ENCODE data around the gene FHIT. TPM values are rescaled to one million over a fixed set of nuclear protein-coding genes. Genes with fewer than 3 reads are reported as not detected.
"Not testable (repeated sequence)": the region's sequence is repeated elsewhere in the genome, so short reads cannot be mapped to it uniquely, and the experiment has no call there.

FHIT gene
- total RNA-seq, 1 experiment from 2014 or later = not detected

DNA sequence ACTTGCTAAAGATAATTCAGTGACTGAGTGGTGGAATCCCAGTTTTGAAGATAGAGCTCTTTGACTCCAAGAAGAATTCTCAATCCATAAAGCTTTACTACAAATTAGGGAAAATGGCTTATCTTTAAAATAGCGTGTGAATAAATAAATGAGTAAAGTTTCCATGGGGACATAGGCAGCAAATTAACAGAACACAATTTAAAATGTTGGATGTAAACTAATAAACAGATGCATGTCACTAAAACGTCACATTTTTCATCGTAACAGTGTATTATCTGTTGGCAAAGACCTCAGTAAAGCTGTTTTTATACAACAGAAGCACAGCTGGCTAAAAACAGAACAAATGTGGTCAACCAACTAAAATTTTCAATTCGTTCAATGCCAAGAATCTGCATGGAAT is 1287.6 kb downstream of the FHIT start:
- DNase-seq (ENCODE audit: low read depth) = no peak

GRCh38 chr3:59957150-59957549 is 1294.1 kb downstream of the FHIT start:
- DNase-seq (ENCODE audit: low read depth) = no peak

DNA sequence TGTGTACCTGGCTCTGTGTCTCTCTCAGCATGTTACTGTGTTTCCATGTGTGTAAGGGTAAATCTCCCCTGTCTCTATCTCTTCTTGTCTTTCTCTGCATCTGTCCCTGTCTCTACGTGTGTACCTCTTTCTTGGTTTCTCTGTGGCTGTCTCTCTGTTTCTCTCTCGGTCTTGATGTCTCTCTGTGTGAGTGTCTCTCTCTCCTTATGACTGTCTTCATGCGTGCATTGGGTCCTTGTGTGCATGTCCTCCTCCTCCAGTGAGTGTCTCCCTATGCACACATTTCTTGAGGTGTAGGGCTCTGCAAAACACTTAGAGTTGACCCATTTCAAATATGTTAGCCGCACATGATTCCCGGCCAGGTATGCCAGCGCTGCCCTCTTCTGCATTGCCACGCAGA is 1298.1 kb downstream of the FHIT start:
- DNase-seq (ENCODE audit: low read depth) = no peak

DNA sequence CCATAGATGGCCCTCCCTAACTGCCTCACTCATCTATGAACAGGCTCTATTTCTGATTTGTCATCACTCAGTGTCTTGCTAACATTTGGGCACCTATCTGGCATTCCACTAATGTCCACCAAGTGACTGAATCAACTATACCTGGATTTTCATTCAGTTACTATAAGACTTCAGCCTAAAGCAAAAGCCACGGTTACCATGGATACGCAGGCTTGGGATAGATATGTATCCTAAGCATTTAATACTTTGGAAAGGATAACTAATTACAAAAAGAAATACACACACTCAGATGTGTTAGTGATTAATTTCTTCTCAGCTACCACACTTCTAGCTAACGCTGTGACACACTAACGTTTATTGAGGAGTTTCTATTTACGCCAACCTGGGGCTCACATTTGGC is 1301.9 kb downstream of the FHIT start:
- DNase-seq (ENCODE audit: low read depth) = no peak

DNA sequence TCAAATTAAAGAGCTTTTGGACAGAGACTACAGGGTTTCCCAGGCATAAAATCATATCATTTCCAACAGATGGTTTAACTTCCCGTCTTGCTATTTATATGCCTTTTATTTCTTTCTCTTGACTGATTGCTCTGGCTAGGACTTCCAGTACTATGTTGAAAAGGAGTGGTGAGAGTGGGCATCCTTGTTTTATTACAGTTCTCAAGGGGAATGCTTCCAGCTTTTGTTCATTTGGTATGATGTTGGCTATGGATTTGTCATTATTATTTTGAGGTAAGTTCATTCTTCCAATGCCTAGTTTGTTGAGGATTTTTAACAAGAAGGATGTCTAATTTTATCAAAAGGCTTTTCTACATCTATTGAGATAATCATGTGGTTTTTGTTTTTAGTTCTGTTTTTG is 1304.9 kb downstream of the FHIT start:
- DNase-seq (ENCODE audit: low read depth) = no peak

GRCh38 chr3:59940718-59941117 is 1310.5 kb downstream of the FHIT start:
- no peak for DNase-seq (ENCODE audit: low read depth)

DNA sequence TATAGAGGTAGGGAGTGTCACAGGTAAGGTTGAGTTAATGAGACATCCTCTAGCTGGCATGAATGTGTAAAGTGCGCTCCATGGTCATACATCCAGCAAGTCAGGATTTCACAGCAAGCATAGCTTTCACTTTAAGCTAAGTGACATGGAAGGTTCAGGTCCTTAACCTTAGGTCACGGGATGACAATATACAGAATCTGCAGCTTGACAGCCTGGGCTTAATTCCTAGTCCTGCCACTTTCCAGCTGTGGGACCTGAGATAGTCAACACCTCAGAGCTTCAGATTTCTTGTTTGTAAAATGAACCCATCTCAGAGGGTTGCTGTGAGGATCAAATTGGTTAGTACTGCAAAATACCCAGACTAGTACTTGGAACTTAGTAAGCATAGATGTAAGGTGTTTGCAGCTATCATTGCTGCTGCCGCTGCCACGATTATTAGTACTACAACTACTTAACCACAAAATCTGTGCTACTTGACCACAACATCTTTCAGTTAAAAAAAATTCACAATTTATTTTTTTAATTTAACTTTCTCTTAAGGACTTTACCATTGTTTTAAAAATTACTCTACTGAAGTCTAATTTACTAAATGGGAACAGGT is 1311.3 kb downstream of the FHIT start:
- DNase-seq (ENCODE audit: low read depth) = no peak

DNA sequence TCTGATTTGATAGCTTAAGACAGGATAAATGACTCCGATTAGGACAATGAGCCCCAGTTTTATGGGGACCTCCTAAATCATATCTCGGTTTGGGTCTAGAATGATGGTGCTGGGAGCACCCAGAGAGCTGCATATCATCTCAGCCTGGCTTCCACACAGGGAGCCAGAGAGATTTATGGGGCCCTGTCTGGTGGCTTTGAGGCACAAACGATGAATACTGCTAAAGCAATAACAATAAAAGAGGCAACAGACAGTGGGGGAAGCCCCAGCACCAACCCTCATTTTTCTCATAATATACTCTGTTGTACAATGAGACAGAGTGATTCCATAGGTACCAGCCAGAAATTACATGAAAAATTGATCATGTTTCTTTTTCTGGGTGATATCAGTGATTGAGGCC is 1312.4 kb downstream of the FHIT start:
- DNase-seq (ENCODE audit: low read depth) = no peak

DNA sequence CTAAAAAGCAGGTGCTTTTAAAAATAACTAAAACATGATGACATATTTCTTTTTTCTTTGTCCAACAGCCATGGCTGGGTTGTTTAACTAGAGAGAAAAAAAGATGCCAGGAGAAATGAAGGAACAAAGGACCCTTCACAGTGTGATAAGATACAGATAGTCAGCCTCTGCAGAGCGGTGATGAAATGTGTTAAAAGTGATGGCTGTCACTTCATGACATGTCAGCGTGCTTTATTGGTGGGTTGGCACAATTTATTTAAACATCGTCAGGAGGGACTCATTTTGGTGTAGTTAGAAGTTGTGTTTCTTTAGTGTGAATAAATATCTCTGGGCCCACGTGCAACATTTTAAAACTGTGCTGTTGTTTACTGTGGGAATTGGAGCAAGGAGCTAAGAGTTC is 1314.1 kb downstream of the FHIT start:
- no peak for DNase-seq (ENCODE audit: low read depth)

- no peak for DNase-seq (ENCODE audit: low read depth)
Measured at GRCh38 chr3:59936472-59936871, 1314.8 kb downstream of the FHIT start.

GRCh38 chr3:59935025-59935424 is 1316.2 kb downstream of the FHIT start:
- no peak for DNase-seq (ENCODE audit: low read depth)

DNA sequence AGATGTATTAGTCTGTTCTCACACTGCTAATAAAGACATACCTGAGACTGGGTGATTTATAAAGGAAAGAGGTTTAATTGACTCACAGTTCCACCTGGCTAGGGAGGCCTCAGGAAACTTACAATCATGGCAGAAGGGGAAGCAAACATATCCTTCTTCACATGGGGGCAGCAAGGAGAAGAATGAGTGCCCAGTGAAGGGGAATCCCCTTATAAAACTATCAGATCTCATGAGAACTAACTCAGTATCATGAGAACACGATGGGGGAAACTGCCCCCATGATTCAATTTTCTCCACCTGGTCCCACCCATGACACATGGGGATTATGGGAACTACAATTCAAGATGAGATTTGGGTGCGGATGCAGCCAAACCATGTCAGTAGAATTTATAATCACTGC is 1316.7 kb downstream of the FHIT start:
- DNase-seq (ENCODE audit: low read depth) = not testable (repeated sequence)

DNA sequence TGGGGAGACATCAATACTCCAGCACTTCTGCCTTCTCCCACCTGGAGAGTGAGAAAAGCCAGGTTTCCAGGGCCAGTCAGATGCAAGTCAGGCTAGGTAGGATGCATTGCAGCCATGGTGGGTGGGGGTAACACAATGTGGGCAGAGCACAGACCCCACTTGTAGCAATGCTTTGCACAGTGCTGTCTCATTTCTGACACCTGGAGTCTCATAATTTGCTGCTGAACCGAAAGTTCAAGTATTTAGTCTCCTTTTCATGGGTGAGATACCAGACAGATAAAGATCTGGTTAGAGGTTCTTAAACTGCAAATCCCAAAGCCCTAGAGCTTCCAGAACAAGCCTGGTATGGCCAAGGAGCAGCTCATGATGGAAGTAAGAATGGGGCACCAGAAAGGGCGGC is 1321.1 kb downstream of the FHIT start:
- DNase-seq (ENCODE audit: low read depth) = no peak

DNA sequence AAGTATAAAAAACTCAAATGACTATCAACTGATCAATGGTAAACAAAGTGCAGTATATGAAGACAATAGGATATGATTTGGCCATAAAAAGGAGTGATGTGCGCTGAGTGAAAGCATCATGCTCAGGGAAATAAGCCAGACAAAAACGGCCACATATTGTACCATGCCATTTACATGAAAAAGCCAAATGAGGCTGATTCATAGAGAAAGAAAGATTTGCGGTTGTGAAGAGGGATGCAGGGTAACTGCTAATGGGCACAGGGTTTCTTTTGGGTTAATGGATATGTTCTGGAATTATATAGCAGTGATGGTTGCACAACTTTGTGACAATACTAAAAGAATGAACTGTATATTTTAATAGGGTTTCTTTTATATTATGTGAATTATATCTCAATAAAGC is 1324.2 kb downstream of the FHIT start:
- no peak for DNase-seq (ENCODE audit: low read depth)

GRCh38 chr3:59925946-59926345 is 1325.3 kb downstream of the FHIT start:
- DNase-seq (ENCODE audit: low read depth) = no peak

DNA sequence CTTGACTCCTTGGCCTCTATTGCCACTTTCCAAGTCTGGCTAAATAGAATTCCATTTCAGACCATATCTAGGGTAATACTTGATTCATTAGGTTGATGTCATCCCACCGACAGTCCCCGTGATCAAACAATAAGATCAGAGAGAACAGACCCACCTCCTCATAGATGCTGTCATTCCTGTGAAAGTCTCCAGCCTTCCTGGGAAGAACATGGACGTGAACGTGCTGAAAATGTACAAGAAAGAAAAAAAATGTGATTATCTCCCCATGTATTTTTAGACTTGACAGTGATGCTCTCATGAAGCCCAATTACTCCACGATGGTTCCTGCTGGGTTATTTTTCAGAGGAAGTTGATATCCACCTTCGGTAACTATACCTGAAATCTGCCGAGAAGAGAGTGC is 1329.1 kb downstream of the FHIT start:
- no peak for DNase-seq (ENCODE audit: low read depth)

- DNase-seq (ENCODE audit: low read depth) = no peak
Measured at GRCh38 chr3:59920822-59921221, 1330.4 kb downstream of the FHIT start.

GRCh38 chr3:59919586-59919985 is 1331.7 kb downstream of the FHIT start:
- DNase-seq (ENCODE audit: low read depth) = no peak

DNA sequence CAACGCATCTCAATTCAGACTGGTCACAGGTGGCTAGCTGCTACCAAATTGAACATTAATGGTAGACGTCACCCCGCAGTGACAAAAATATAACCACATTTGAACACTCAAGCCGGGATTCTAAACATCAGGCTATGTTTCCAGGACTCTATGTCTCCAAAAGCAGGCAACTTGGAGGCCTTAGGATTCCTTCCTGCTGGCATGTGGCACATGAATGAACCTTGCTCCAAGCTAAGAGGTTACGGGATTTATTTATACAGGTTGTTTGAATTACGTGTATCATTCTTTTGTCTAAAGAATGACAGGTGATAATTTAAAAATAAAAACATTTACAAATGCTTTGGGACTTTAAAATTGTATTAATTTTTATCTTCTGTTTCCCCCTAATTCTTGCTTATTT is 1337.0 kb downstream of the FHIT start:
- no peak for DNase-seq (ENCODE audit: low read depth)

DNA sequence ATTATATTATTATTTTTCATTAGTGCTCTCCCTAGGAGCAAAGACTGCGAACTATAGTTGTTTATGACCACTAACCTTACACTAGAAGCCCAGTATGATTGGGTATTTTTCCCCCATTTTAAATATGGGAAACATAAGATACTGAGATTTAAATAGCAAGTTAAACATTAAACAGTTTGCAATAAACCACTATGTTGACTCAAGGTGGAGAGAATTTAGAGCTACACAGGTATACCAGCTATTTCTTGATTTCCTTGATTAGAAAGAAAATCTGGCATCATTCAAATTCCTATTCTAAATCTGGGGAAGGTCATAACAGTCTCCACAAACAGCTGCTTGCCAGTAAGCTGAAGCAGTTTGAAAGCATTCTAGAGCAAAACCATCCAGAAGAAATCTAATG is 1337.6 kb downstream of the FHIT start:
- no peak for DNase-seq (ENCODE audit: low read depth)

GRCh38 chr3:59908701-59909100 is 1342.6 kb downstream of the FHIT start:
- no peak for DNase-seq (ENCODE audit: low read depth)

GRCh38 chr3:59908280-59908679 is 1343.0 kb downstream of the FHIT start:
- no peak for DNase-seq (ENCODE audit: low read depth)

GRCh38 chr3:59904296-59904695 is 1347.0 kb downstream of the FHIT start:
- DNase-seq (ENCODE audit: low read depth) = no peak

DNA sequence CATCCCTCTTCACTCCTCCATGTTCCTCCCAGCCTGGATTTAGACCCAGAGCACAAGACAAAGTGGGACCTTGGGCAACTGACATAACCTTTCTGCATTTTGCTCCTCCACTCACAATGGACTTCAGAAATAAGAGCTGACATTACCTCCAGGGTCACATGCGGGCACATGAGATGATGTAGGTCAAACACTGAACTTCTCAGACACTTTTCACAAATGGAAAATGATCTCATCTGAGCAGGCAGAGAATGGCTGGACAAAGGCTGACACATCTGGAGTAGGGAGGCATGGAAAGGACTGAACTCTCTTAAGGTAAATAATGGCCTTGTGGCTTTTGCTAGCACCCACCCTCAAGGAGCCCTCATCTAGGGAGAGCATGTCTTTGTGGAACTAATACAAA is 1352.2 kb downstream of the FHIT start:
- DNase-seq (ENCODE audit: low read depth) = no peak
